MM.1S (cell line): ENCODE measurements around the gene C2CD2.
A peak's percentile ranks its signal among the peaks of the same experiment; 100 is the strongest.

Experiments
- DNase-seq: peaks from one replicate; pipeline ENCODE4 v3.0.0-alpha.2; 2015
- H2AFZ ChIP-seq: fragments of 300-600 bp; sonication (generic); 2 replicates; pipeline ENCODE4 v1.6.0; 2016; ENCODE audit warnings: antibody characterized with exemption, low read length
- H3F3A ChIP-seq: fragments of 300-600 bp; sonication (generic); 2 replicates; pipeline ENCODE4 v1.6.1; 2016; ENCODE audit warnings: mild to moderate bottlenecking, antibody characterized with exemption, low read length, moderate library complexity, mixed read lengths; ENCODE audit not compliant: insufficient read depth
- H3K27ac ChIP-seq: fragments of 300-600 bp; sonication (generic); 2 replicates; pipeline ENCODE4 v1.5.1; 2016; ENCODE audit warnings: mild to moderate bottlenecking, low read length
- H3K27me3 ChIP-seq: fragments of 300-600 bp; sonication (generic); replicated peaks from 2 replicates; pipeline ENCODE4 v1.6.0; 2016; ENCODE audit warnings: low read length; ENCODE audit not compliant: insufficient read depth
- H3K36me3 ChIP-seq: fragments of 300-600 bp; sonication (generic); replicated peaks from 2 replicates; pipeline ENCODE4 v1.6.1; 2016; ENCODE audit warnings: mild to moderate bottlenecking, low read length, mixed read lengths; ENCODE audit not compliant: insufficient read depth
- H3K4me1 ChIP-seq: fragments of 300-600 bp; sonication (generic); 2 replicates; pipeline ENCODE4 v1.6.1; 2016; ENCODE audit warnings: low read length, mixed read lengths
- H3K4me2 ChIP-seq: fragments of 300-600 bp; sonication (generic); 2 replicates; pipeline ENCODE4 v1.6.0; 2016; ENCODE audit warnings: low read depth, low read length
- H3K4me3 ChIP-seq: fragments of 300-600 bp; sonication (generic); 2 replicates; pipeline ENCODE4 v1.5.1; 2016; ENCODE audit warnings: low read length, mixed read lengths
- H3K79me2 ChIP-seq: fragments of 300-600 bp; sonication (generic); 2 replicates; pipeline ENCODE4 v1.6.1; 2016; ENCODE audit warnings: mixed run types, low read length, mixed read lengths
- H3K9ac ChIP-seq: fragments of 300-600 bp; sonication (generic); 2 replicates; pipeline ENCODE4 v1.6.1; 2016; ENCODE audit warnings: low read length, mixed read lengths
- H3K9me2 ChIP-seq: fragments of 300-600 bp; sonication (generic); replicated peaks from 2 replicates; pipeline ENCODE4 v1.6.1; 2016; ENCODE audit warnings: mild to moderate bottlenecking, low read length, mixed read lengths; ENCODE audit not compliant: insufficient read depth
- H3K9me3 ChIP-seq: fragments of 300-600 bp; sonication (generic); replicated peaks from 2 replicates; pipeline ENCODE4 v1.6.1; 2016; ENCODE audit warnings: mild to moderate bottlenecking, low read length, mixed read lengths; ENCODE audit not compliant: insufficient read depth
- H4K20me1 ChIP-seq: fragments of 300-600 bp; sonication (generic); 2 replicates; pipeline ENCODE4 v1.6.1; 2016; ENCODE audit warnings: mild to moderate bottlenecking, low read length, moderate library complexity, mixed read lengths; ENCODE audit not compliant: insufficient read depth
- CTCF ChIP-seq: fragments of 300-600 bp; sonication (generic); IDR thresholded peaks from 2 replicates; pipeline ENCODE4 v1.5.1; 2016; ENCODE audit warnings: antibody characterized with exemption, low read length, mixed read lengths
- EZH2 ChIP-seq: fragments of 300-600 bp; sonication (generic); optimal IDR thresholded peaks from 2 replicates; pipeline ENCODE3; 2017; ENCODE audit warnings: low read depth, mild to moderate bottlenecking, antibody characterized with exemption, low read length, mixed read lengths
- EZH2phosphoT487 ChIP-seq: fragments of 300-600 bp; sonication (generic); IDR thresholded peaks from 2 replicates; pipeline ENCODE4 v1.6.1; 2018; ENCODE audit warnings: antibody characterized with exemption, low read length

C2CD2 gene

DNA sequence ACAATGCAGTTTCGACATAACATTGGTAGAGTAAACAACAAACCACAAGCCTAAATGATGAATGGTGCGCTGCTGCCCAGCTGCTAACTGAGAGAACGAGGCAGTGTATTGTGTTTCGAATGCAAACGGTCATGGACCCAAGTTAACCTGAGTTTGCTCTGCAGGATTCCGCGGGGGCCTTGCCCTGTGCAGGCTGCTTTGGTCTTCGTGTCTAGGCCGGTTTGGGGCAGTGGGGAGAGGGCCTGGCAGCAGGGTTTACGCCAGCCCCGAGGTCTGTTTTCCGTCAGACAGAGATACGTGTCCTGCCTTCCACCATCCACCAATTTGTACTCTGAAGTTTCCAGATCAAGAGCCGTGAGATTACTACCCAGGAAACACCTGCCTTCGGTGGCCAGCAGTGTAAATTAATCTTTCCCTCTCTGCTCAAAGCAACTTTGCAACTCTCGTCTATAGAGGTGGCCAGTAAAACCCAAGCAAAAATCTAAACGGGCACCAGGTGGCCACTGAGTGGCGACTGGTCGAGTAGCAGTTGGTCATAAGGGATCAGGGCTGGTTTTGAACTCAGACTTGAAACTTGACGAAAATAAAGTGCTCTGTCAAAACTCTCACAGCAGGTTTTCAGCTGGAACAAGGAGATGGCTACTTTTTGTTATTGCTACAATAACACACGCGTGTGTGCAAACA lies 68.3 kb downstream of the C2CD2 start:
- H3K4me2 ChIP-seq: peak overlapping the region; percentile 23
- no peaks in the 10 kb centered on the region for H3K9me2 ChIP-seq
- H3K4me1 ChIP-seq: 0 out of 2 replicates have a peak, but pooled peaks cover 3% of the 10 kb centered on the region
- H3K9me3 ChIP-seq: no peaks in the 10 kb centered on the region
- H3K27me3 ChIP-seq: no peaks in the 10 kb centered on the region
- no peak overlapping the region for H3K4me3 ChIP-seq
- no peaks in the 10 kb centered on the region for H3F3A ChIP-seq
- H3K27ac ChIP-seq: peak overlapping the region; percentile 51; the same call in 1 of the 2 replicates
- H4K20me1 ChIP-seq: no peaks in the 10 kb centered on the region
- no peak overlapping the region for H2AFZ ChIP-seq
- H3K36me3 ChIP-seq: no peaks in the 10 kb centered on the region
- no peak overlapping the region; the same call in 1 of the 2 replicates for H3K9ac ChIP-seq
- peak; percentile 56 for DNase-seq
- H3K79me2 ChIP-seq: no peaks in the 10 kb centered on the region
- TF ChIP-seq EZH2phosphoT487 (no peak), EZH2 (no peak), CTCF (peak; percentile 35)

DNA sequence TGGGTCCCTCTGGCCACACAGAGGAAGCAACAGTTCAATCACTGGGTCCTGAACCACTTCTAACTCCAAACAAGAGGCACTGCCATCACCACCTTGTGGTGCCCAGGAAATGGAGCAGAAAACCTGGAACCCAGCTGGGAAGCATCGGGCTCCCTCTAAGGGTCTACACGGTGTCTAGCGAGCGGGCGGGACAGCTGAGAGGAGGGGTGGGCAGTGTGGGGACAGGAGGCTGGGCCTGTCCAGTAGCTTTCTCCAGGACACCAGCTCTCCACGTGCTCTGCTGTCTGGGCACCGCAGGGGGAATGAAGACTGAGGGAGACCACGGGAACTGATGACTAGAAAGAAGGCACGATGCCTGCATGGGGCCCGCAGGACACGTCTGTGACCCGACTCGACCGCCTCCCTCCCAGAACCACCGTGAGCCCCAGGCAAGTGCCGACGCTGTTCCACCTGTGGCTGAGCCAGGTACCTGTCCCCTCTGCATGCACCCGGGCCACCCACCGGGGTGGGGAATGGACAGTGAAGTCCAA lies 69.3 kb downstream of the C2CD2 start:
- Histone ChIP-seq H3K27ac (no peak overlapping the region; the same call in 1 of the 2 replicates), H4K20me1 (no peaks in the 10 kb centered on the region), H3K27me3 (no peaks in the 10 kb centered on the region), H3K4me2 (no peak overlapping the region), H3K4me1 (0 out of 2 replicates have a peak, but pooled peaks cover 3% of the 10 kb centered on the region), H3K9me3 (no peaks in the 10 kb centered on the region), H3K36me3 (no peaks in the 10 kb centered on the region), H3K79me2 (no peaks in the 10 kb centered on the region), H3K9ac (no peak overlapping the region), H2AFZ (no peak overlapping the region), H3F3A (no peaks in the 10 kb centered on the region), H3K4me3 (no peak overlapping the region), H3K9me2 (no peaks in the 10 kb centered on the region)
- no peak for TF ChIP-seq CTCF
- DNase-seq: no peak

DNA sequence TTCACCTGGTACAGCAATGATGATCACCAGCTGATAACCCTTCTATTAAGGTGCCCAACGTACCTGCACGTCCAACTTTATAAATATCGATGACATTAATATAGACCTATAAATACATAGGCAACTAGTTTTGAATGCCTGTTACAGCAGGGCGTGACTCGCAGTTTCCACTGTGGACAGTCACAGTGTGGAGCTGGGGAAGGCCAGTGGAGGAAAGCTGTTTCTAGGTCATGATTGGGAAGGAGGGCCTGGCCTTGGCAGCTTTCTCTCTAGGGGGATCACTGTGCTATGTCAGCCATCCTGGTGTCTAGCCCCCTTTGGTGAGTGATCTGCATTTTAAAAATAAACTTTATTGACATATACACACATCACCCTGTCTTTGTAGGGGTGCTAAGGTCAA lies 70.2 kb downstream of the C2CD2 start:
- H3K36me3 ChIP-seq: no peaks in the 10 kb centered on the region
- DNase-seq: no peak
- H2AFZ ChIP-seq: no peak overlapping the region
- no peaks in the 10 kb centered on the region for H3K9me3 ChIP-seq
- H3K27ac ChIP-seq: no peak overlapping the region
- H3F3A ChIP-seq: no peaks in the 10 kb centered on the region
- H3K9ac ChIP-seq: no peak overlapping the region
- no peaks in the 10 kb centered on the region for H4K20me1 ChIP-seq
- no peak overlapping the region for H3K4me2 ChIP-seq
- H3K4me3 ChIP-seq: no peak overlapping the region
- no peaks in the 10 kb centered on the region; the same call in 1 of the 2 replicates for H3K79me2 ChIP-seq
- 0 out of 2 replicates have a peak, but pooled peaks cover 3% of the 10 kb centered on the region for H3K4me1 ChIP-seq
- H3K9me2 ChIP-seq: no peaks in the 10 kb centered on the region
- TF ChIP-seq CTCF (no peak), EZH2 (no peak), EZH2phosphoT487 (no peak)
- no peaks in the 10 kb centered on the region for H3K27me3 ChIP-seq
